Measurements from ENCODE around the gene CLOCK.

The CLOCK gene

DNA sequence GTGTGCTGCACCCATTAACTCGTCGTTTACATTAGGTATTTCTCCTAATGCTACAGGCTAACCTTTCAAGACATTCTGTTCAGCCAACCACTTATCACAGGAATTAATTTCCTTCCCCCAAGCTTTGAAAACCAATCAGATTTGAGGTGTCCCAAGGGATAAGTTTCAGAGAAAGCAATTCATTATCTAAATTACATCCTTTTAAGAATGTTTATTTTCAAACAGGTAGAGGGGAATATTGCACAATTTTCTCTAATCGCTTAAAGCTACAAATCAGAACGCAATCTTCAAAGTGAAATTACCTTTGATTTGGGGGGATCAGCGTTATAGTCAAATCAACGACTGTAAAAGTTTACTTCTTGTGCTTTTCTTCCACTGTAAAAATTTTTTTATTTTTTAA lies 1.6 kb downstream of the CLOCK start:
- no peak for TF ChIP-seq CTCF (IDR thresholded peaks at IDR 0.05; ENCODE audit: control insufficient read depth, insufficient read depth, low read depth, low read length, missing control alignments)
- DNase-seq (ENCODE audit: low read depth): no peak
- H3K4me3 ChIP-seq (ENCODE audit: control insufficient read depth, low read depth, low read length): peak overlapping the region; percentile 79

DNA sequence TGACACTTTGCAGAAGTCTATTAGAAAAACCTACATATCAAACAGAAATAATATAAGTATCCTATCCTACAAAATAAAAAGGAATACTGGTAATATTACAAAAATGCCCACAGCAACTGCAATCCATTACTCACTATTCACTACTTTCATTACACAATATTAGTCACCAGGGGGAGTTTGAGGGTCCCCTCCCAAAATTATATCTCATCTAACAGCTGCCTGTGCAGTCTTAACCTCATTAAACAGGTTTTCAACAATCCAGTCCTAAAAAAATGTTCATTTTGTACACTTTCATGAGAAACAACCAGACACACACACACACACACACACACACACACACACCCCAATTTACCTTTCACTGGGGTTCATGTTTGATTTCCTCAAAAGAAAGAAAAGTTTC lies 2.9 kb downstream of the CLOCK start:
- DNase-seq (ENCODE audit: low read depth): no peak
- H3K4me3 ChIP-seq (ENCODE audit: control insufficient read depth, low read depth, low read length): no peak overlapping the region
- TF ChIP-seq CTCF (IDR thresholded peaks at IDR 0.05; ENCODE audit: control insufficient read depth, insufficient read depth, low read depth, low read length, missing control alignments): no peak

GRCh38 chr4:55540271-55540670 lies 6.4 kb downstream of the CLOCK start:
- no peak for DNase-seq (ENCODE audit: low read depth)
- TF ChIP-seq CTCF (IDR thresholded peaks at IDR 0.05; ENCODE audit: control insufficient read depth, insufficient read depth, low read depth, low read length, missing control alignments): no peak
- no peak overlapping the region for H3K4me3 ChIP-seq (ENCODE audit: control insufficient read depth, low read depth, low read length)

- TF ChIP-seq CTCF (IDR thresholded peaks at IDR 0.05; ENCODE audit: control insufficient read depth, insufficient read depth, low read depth, low read length, missing control alignments): no peak
- DNase-seq (ENCODE audit: low read depth): no peak
These were observed 7.1 kb downstream of the CLOCK start for GRCh38 chr4:55539658-55540057.

DNA sequence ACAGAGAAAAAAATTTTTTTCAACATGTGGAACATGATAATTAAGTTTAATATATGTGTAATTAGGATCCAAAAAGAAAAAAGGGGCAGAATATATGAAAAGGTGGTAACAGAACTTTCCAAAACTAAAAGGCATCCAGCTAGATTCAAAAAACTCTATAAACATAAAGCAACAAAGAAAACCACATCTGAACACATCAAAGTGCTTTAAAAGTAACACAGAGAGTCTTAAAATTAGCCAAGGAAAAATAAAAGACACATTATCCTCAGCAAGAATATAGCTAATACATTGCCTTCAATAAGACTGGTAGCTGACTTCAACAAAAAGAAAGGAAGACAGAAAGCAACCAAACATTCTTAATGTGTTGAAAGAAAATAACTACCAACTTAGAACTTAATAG lies 8.2 kb downstream of the CLOCK start:
- no peak for DNase-seq (ENCODE audit: low read depth)
- H3K4me3 ChIP-seq (ENCODE audit: control insufficient read depth, low read depth, low read length): no peak overlapping the region
- TF ChIP-seq CTCF (IDR thresholded peaks at IDR 0.05; ENCODE audit: control insufficient read depth, insufficient read depth, low read depth, low read length, missing control alignments): no peak

More at GRCh38 chr4:55539658-55540057, 7.1 kb downstream of the CLOCK start:
- H3K4me3 ChIP-seq (ENCODE audit: control insufficient read depth, low read depth, low read length): no peak overlapping the region

- DNase-seq (ENCODE audit: low read depth): no peak
- H3K4me3 ChIP-seq (ENCODE audit: control insufficient read depth, low read depth, low read length): no peak overlapping the region
- TF ChIP-seq CTCF (IDR thresholded peaks at IDR 0.05; ENCODE audit: control insufficient read depth, insufficient read depth, low read depth, low read length, missing control alignments): no peak
These were observed 12.4 kb downstream of the CLOCK start for GRCh38 chr4:55534306-55534705.

DNA sequence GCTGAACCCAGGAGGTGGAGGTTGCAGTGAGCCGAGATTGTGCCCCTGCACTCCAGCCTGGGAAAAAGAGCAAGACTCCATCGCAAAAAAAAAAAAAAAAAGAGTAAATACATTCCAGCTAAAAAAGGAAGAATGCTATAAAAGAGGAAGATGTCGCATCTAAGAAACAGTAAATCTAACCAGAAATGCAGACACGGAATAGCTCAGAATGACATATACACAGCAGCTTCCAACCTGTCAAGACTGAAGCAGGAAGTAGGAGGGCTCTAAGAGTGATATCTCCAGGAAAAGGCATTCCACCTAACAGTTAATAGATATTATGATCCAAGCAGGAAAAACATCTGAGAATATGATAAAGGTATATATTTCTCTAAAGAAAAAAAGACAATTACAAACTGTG lies 16.0 kb downstream of the CLOCK start:
- DNase-seq (ENCODE audit: low read depth): no peak
- no peak overlapping the region for H3K4me3 ChIP-seq (ENCODE audit: control insufficient read depth, low read depth, low read length)
- no peak for TF ChIP-seq CTCF (IDR thresholded peaks at IDR 0.05; ENCODE audit: control insufficient read depth, insufficient read depth, low read depth, low read length, missing control alignments)
